HG03066 (cell line): ENCODE data around the gene RPS6KA2.
"Not testable (repeated sequence)": the region's sequence is repeated elsewhere in the genome, so short reads cannot be mapped to it uniquely, and the experiment has no call there.

ENCODE experiments used
- ATAC-seq: cut with Tn5 transposase; IDR thresholded peaks from one replicate; pipeline ENCODE4 v1.9.1; 2021; ENCODE audit warnings: low read depth; ENCODE audit not compliant: unreplicated experiment

Gene RPS6KA2

GRCh38 chr6:166538297-166539010 is 88.6 kb downstream of the RPS6KA2 start:
- no peak for ATAC-seq

- no peak for ATAC-seq
Measured at GRCh38 chr6:166534658-166535406, 92.2 kb downstream of the RPS6KA2 start.

- no peak for ATAC-seq
Measured at GRCh38 chr6:166533205-166533824, 93.7 kb downstream of the RPS6KA2 start.

- ATAC-seq = no peak
Measured at GRCh38 chr6:166532302-166532701, 94.7 kb downstream of the RPS6KA2 start.

GRCh38 chr6:166530211-166531095 is 96.6 kb downstream of the RPS6KA2 start:
- no peak for ATAC-seq

GRCh38 chr6:166529586-166529985 is 97.5 kb downstream of the RPS6KA2 start:
- ATAC-seq = no peak

GRCh38 chr6:166529058-166529457 is 98.0 kb downstream of the RPS6KA2 start:
- not testable (repeated sequence) for ATAC-seq

GRCh38 chr6:166527849-166528248 is 99.2 kb downstream of the RPS6KA2 start:
- ATAC-seq = no peak

GRCh38 chr6:166526937-166527336 is 100.1 kb downstream of the RPS6KA2 start:
- no peak for ATAC-seq

GRCh38 chr6:166525567-166525966 is 101.5 kb downstream of the RPS6KA2 start:
- no peak for ATAC-seq

- no peak for ATAC-seq
Measured at GRCh38 chr6:166523782-166524559, 103.1 kb downstream of the RPS6KA2 start.

- no peak for ATAC-seq
Measured at GRCh38 chr6:166520905-166521834, 105.9 kb downstream of the RPS6KA2 start.

GRCh38 chr6:166516251-166516884 is 110.7 kb downstream of the RPS6KA2 start:
- no peak for ATAC-seq

- ATAC-seq = no peak
Measured at GRCh38 chr6:166515072-166515810, 111.8 kb downstream of the RPS6KA2 start.

- ATAC-seq = no peak
Measured at GRCh38 chr6:166514196-166514595, 112.9 kb downstream of the RPS6KA2 start.

GRCh38 chr6:166512567-166512966 is 114.5 kb downstream of the RPS6KA2 start:
- ATAC-seq = peak; percentile 99

GRCh38 chr6:166511316-166511715 is 115.7 kb downstream of the RPS6KA2 start:
- no peak for ATAC-seq

GRCh38 chr6:166509193-166509592 is 117.9 kb downstream of the RPS6KA2 start:
- no peak for ATAC-seq
